HUES6 (cell line): ENCODE results near the gene C1GALT1.

Experiments
- H3K27ac ChIP-seq: 2 replicates; pipeline ENCODE4 v1.7.0; 2013; ENCODE audit warnings: low read depth, mild to moderate bottlenecking, low read length, inconsistent platforms
- H3K27me3 ChIP-seq: 2 replicates; pipeline ENCODE4 v1.6.1; 2013; ENCODE audit warnings: low read length; ENCODE audit not compliant: control insufficient read depth, insufficient read depth
- H3K36me3 ChIP-seq: 2 replicates; pipeline ENCODE4 v1.6.1; 2013; ENCODE audit warnings: low read length; ENCODE audit not compliant: control insufficient read depth, insufficient read depth
- H3K4me1 ChIP-seq: 2 replicates; pipeline ENCODE4 v1.6.1; 2013; ENCODE audit warnings: low read length; ENCODE audit not compliant: control insufficient read depth, insufficient read depth
- H3K4me3 ChIP-seq: 2 replicates; pipeline ENCODE4 v1.5.1; 2013; ENCODE audit warnings: low read depth, low read length
- H3K9ac ChIP-seq: one replicate; pipeline ENCODE4 v1.6.1; 2013; ENCODE audit warnings: mild to moderate bottlenecking, low read length
- H3K9me3 ChIP-seq: 2 replicates; pipeline ENCODE4 v1.6.1; 2013; ENCODE audit warnings: low read depth, low read length; ENCODE audit not compliant: control insufficient read depth, insufficient read depth

C1GALT1 gene

GRCh38 chr7:7216279-7216678 is 33.9 kb downstream of the C1GALT1 start:
- Histone ChIP-seq H3K36me3 (peaks cover 56% of the 10 kb centered on the region), H3K9me3 (peaks cover 9% of the 10 kb centered on the region; the same call in 1 of the 2 replicates)

GRCh38 chr7:7219216-7219615 is 36.9 kb downstream of the C1GALT1 start:
- no peak overlapping the region for H3K4me3 ChIP-seq
- H3K27me3 ChIP-seq = no peaks in the 10 kb centered on the region
- H3K27ac ChIP-seq = no peak overlapping the region
- H3K4me1 ChIP-seq = peaks cover 16% of the 10 kb centered on the region; the same call in 1 of the 2 replicates
- H3K9me3 ChIP-seq = peaks cover 7% of the 10 kb centered on the region; the same call in 1 of the 2 replicates
- H3K9ac ChIP-seq = no peak overlapping the region
- peaks cover 60% of the 10 kb centered on the region for H3K36me3 ChIP-seq

More at GRCh38 chr7:7216279-7216678, 33.9 kb downstream of the C1GALT1 start:
- Histone ChIP-seq H3K9ac (no peak overlapping the region), H3K27ac (no peak overlapping the region), H3K4me1 (peaks cover 25% of the 10 kb centered on the region), H3K4me3 (no peak overlapping the region), H3K27me3 (no peaks in the 10 kb centered on the region)

GRCh38 chr7:7220821-7221220 is 38.5 kb downstream of the C1GALT1 start:
- no peak overlapping the region for H3K27ac ChIP-seq
- peaks cover 16% of the 10 kb centered on the region; the same call in 1 of the 2 replicates for H3K4me1 ChIP-seq
- H3K36me3 ChIP-seq = peaks cover 44% of the 10 kb centered on the region
- H3K27me3 ChIP-seq = no peaks in the 10 kb centered on the region
- H3K4me3 ChIP-seq = no peak overlapping the region
- H3K9ac ChIP-seq = no peak overlapping the region
- H3K9me3 ChIP-seq = peaks cover 7% of the 10 kb centered on the region; the same call in 1 of the 2 replicates

DNA sequence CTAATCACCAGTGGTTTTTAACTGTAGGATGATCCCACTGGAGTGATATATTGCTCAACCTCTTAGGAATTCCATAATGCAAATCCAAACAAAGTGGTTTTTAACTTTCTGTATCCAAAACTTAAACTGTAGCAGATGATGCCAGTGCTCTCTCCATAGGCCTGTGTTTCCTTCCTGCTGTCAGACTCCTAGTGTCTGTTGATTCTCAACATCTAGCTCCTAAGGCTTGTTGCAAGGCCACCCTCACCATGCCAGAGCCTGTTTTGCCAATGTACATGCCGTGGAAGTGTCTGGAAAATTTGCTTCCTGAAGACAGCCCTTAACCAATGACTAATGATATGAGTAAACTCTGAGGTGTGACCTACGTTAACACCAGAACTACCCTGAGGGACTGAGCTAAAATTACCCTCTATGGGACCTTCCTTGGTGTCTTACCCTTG is 39.3 kb downstream of the C1GALT1 start:
- Histone ChIP-seq H3K36me3 (peaks cover 40% of the 10 kb centered on the region), H3K4me1 (peaks cover 11% of the 10 kb centered on the region; the same call in 1 of the 2 replicates), H3K9ac (no peak overlapping the region), H3K27ac (no peak overlapping the region), H3K9me3 (peaks cover 7% of the 10 kb centered on the region; the same call in 1 of the 2 replicates), H3K4me3 (no peak overlapping the region), H3K27me3 (no peaks in the 10 kb centered on the region)

DNA sequence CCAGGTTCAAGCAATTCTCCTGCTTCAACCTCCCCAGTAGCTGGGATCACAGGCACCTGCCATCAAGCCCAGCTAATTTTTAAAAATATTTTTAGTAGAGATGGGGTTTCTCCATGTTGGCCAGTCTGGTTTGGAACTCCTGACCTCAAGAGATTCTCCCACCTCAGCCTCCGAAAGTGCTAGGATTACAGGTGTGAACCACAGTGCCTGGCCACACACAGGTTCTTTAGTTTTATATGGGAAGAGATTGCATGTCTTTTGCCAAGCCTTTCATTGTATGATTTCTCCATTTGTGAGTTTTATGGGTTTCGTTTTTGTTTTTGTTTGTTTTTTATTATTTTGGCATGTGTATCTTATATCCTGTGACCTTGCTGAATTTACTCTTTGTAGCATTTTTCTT is 40.9 kb downstream of the C1GALT1 start:
- Histone ChIP-seq H3K4me3 (no peak overlapping the region), H3K36me3 (peaks cover 27% of the 10 kb centered on the region), H3K9ac (no peak overlapping the region)

DNA sequence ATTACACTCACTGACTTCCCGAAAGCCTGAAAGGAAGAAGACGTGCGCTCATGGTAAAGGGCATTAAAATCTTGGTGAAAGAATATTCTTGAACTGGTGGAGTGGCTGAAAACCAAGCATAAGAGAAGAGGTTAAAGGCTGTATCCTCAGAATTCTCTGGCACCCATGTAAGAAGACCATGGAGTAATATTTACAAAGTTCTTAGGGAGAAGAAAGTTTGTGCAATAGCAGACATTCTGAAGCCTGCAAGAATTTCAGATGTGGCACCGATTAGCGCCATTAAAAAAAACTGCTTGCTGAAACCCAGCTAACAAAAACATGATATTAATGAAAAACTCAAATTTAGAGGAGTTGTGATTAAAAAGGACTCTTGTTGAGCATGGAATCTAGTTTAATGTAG is 44.1 kb downstream of the C1GALT1 start:
- no peak overlapping the region for H3K27ac ChIP-seq
- no peak overlapping the region for H3K4me3 ChIP-seq
- H3K27me3 ChIP-seq = no peaks in the 10 kb centered on the region
- peaks cover 13% of the 10 kb centered on the region; the same call in 1 of the 2 replicates for H3K9me3 ChIP-seq
- peaks cover 6% of the 10 kb centered on the region for H3K4me1 ChIP-seq
- H3K36me3 ChIP-seq = peaks cover 22% of the 10 kb centered on the region; the same call in 1 of the 2 replicates
- no peak overlapping the region for H3K9ac ChIP-seq

More for the DNA sequence above, 40.9 kb downstream of the C1GALT1 start:
- Histone ChIP-seq H3K27ac (no peak overlapping the region), H3K27me3 (no peaks in the 10 kb centered on the region), H3K4me1 (peaks cover 7% of the 10 kb centered on the region; the same call in 1 of the 2 replicates), H3K9me3 (peaks cover 7% of the 10 kb centered on the region; the same call in 1 of the 2 replicates)

GRCh38 chr7:7228472-7228871 is 46.1 kb downstream of the C1GALT1 start:
- H3K27ac ChIP-seq = no peak overlapping the region

DNA sequence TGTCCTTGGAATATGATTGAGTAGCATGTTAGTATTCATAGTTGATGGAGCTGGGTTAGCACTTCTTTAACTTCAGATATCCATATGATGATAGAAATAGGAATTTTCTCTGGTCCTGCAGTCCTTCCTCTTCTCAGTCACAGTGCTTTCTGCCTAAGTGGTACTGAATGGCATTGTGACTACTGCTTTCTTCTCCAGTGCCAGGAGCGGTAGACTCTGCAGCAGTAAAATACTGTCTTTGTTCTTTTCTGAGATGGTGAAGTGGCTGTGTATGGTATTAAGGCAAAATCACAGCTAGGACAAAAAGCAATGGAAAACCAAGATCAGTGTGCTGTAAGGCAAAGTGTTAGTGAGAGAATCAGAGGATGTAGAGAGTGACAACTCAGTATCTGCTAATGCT is 46.6 kb downstream of the C1GALT1 start:
- H3K27ac ChIP-seq = no peak overlapping the region
- peaks cover 12% of the 10 kb centered on the region for H3K4me1 ChIP-seq
- no peak overlapping the region for H3K9ac ChIP-seq
- peaks cover 9% of the 10 kb centered on the region; the same call in 1 of the 2 replicates for H3K9me3 ChIP-seq
- no peak overlapping the region for H3K4me3 ChIP-seq
- no peaks in the 10 kb centered on the region for H3K27me3 ChIP-seq
- H3K36me3 ChIP-seq = peaks cover 11% of the 10 kb centered on the region; the same call in 1 of the 2 replicates

More at GRCh38 chr7:7228472-7228871, 46.1 kb downstream of the C1GALT1 start:
- H3K9me3 ChIP-seq = peaks cover 13% of the 10 kb centered on the region; the same call in 1 of the 2 replicates
- peaks cover 15% of the 10 kb centered on the region; the same call in 1 of the 2 replicates for H3K36me3 ChIP-seq
- H3K4me1 ChIP-seq = peaks cover 7% of the 10 kb centered on the region
- no peak overlapping the region for H3K9ac ChIP-seq
- no peak overlapping the region for H3K4me3 ChIP-seq
- no peaks in the 10 kb centered on the region for H3K27me3 ChIP-seq

- Histone ChIP-seq H3K4me1 (peaks cover 24% of the 10 kb centered on the region), H3K9ac (no peak overlapping the region), H3K36me3 (peaks cover 26% of the 10 kb centered on the region), H3K9me3 (peaks cover 9% of the 10 kb centered on the region; the same call in 1 of the 2 replicates), H3K27ac (no peak overlapping the region), H3K27me3 (no peaks in the 10 kb centered on the region), H3K4me3 (no peak overlapping the region)
These were observed 48.7 kb downstream of the C1GALT1 start for GRCh38 chr7:7231000-7231399.

GRCh38 chr7:7231865-7232264 is 49.5 kb downstream of the C1GALT1 start:
- H3K4me3 ChIP-seq = no peak overlapping the region
- no peak overlapping the region for H3K9ac ChIP-seq
- H3K36me3 ChIP-seq = peaks cover 24% of the 10 kb centered on the region
- H3K27ac ChIP-seq = no peak overlapping the region
- peaks cover 9% of the 10 kb centered on the region; the same call in 1 of the 2 replicates for H3K9me3 ChIP-seq
- no peaks in the 10 kb centered on the region for H3K27me3 ChIP-seq
- peaks cover 29% of the 10 kb centered on the region for H3K4me1 ChIP-seq

- Histone ChIP-seq H3K9ac (no peak overlapping the region), H3K4me1 (peaks cover 42% of the 10 kb centered on the region), H3K27ac (0 out of 2 replicates have a peak overlapping the region, but pooled peaks have one; percentile 4), H3K36me3 (peaks cover 45% of the 10 kb centered on the region), H3K9me3 (peaks cover 6% of the 10 kb centered on the region; the same call in 1 of the 2 replicates), H3K27me3 (no peaks in the 10 kb centered on the region), H3K4me3 (no peak overlapping the region)
These were observed 53.0 kb downstream of the C1GALT1 start for GRCh38 chr7:7235347-7235746.
